Forelimb muscle (tissue), 1 donor: ENCODE results near the gene ARHGAP32. TPM values are rescaled to one million over a fixed set of nuclear protein-coding genes. Genes with fewer than 3 reads are reported as not detected.

Experiments
- DNase-seq: peaks from one replicate; pipeline ENCODE4 v3.0.0-alpha.2; 2013; ENCODE audit warnings: low read depth
- polyA plus RNA-seq: library from polyadenylated mRNA; unstranded; fragments of 120-200 nt; gene quantifications from one replicate; pipeline ENCODE4 v1.2.1, GENCODE V29; 2013; ENCODE audit not compliant: insufficient read length

Gene ARHGAP32
- polyA plus RNA-seq, 1 donor = 11.3 TPM

GRCh38 chr11:128961645-128962044 lies 230.5 kb downstream of the ARHGAP32 start:
- DNase-seq = no peak

GRCh38 chr11:128957202-128957482 lies 235.0 kb downstream of the ARHGAP32 start:
- DNase-seq = no peak

GRCh38 chr11:128956401-128957201 lies 235.5 kb downstream of the ARHGAP32 start:
- DNase-seq = peak; percentile 60

GRCh38 chr11:128955636-128956035 lies 236.5 kb downstream of the ARHGAP32 start:
- no peak for DNase-seq

- DNase-seq = no peak
Measured at GRCh38 chr11:128953151-128953550, 239.0 kb downstream of the ARHGAP32 start.

- no peak for DNase-seq
Measured at GRCh38 chr11:128949791-128950454, 242.2 kb downstream of the ARHGAP32 start.

- DNase-seq = no peak
Measured at GRCh38 chr11:128948583-128948982, 243.5 kb downstream of the ARHGAP32 start.

- no peak for DNase-seq
Measured at GRCh38 chr11:128947773-128948172, 244.4 kb downstream of the ARHGAP32 start.

- no peak for DNase-seq
Measured at GRCh38 chr11:128946648-128947047, 245.5 kb downstream of the ARHGAP32 start.

GRCh38 chr11:128943428-128943976 lies 248.6 kb downstream of the ARHGAP32 start:
- no peak for DNase-seq

GRCh38 chr11:128942817-128943427 lies 249.2 kb downstream of the ARHGAP32 start, which contains the start of gene TP53AIP1:
TSS of gene TP53AIP1 (minus strand) at chr11:128942871. CDS start at chr11:128937818, 5,053 bp downstream.
- no peak for DNase-seq

- no peak for DNase-seq
Measured at GRCh38 chr11:128942272-128942612, 249.9 kb downstream of the ARHGAP32 start.

- no peak for DNase-seq
Measured at GRCh38 chr11:128941573-128942271, 250.4 kb downstream of the ARHGAP32 start.

- no peak for DNase-seq
Measured at GRCh38 chr11:128941110-128941509, 251.0 kb downstream of the ARHGAP32 start.

- no peak for DNase-seq
Measured at GRCh38 chr11:128940603-128941002, 251.5 kb downstream of the ARHGAP32 start.

GRCh38 chr11:128940156-128940555 lies 252.0 kb downstream of the ARHGAP32 start:
- DNase-seq = no peak

GRCh38 chr11:128939591-128939990 lies 252.5 kb downstream of the ARHGAP32 start:
- DNase-seq = no peak

GRCh38 chr11:128938156-128938885 lies 253.8 kb downstream of the ARHGAP32 start:
- DNase-seq = no peak

GRCh38 chr11:128937480-128937879 lies 254.6 kb downstream of the ARHGAP32 start:
- DNase-seq = no peak

GRCh38 chr11:128936606-128937251 lies 255.4 kb downstream of the ARHGAP32 start:
- DNase-seq = no peak

GRCh38 chr11:128934926-128935325 lies 257.2 kb downstream of the ARHGAP32 start:
- DNase-seq = no peak
